ENCODE results near the gene CHKA.

GRCh38 chr11:68002938-68003845 lies 118.0 kb downstream of the CHKA start:
- TF ChIP-seq POLR2A (IDR thresholded peaks at IDR 0.05): no peak
- TF ChIP-seq, protein P1, sequence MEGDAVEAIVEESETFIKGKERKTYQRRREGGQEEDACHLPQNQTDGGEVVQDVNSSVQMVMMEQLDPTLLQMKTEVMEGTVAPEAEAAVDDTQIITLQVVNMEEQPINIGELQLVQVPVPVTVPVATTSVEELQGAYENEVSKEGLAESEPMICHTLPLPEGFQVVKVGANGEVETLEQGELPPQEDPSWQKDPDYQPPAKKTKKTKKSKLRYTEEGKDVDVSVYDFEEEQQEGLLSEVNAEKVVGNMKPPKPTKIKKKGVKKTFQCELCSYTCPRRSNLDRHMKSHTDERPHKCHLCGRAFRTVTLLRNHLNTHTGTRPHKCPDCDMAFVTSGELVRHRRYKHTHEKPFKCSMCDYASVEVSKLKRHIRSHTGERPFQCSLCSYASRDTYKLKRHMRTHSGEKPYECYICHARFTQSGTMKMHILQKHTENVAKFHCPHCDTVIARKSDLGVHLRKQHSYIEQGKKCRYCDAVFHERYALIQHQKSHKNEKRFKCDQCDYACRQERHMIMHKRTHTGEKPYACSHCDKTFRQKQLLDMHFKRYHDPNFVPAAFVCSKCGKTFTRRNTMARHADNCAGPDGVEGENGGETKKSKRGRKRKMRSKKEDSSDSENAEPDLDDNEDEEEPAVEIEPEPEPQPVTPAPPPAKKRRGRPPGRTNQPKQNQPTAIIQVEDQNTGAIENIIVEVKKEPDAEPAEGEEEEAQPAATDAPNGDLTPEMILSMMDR (IDR thresholded peaks at IDR 0.05): no peak

Data from body of pancreas (tissue), 4 donors.